22Rv1 (cell line): ENCODE data around the gene ARHGAP26.

Source experiments
- CTCF ChIP-seq: fragments of 450-650 bp; IDR thresholded peaks from 2 replicates; pipeline ENCODE4 v1.5.1; 2017; ENCODE audit warnings: mild to moderate bottlenecking
- ZFX ChIP-seq: fragments of 450-650 bp; IDR thresholded peaks from 2 replicates; pipeline ENCODE4 v1.6.1; 2017; ENCODE audit warnings: antibody characterized with exemption, borderline replicate concordance

GRCh38 chr5:142984525-142984924, 214.3 kb downstream of the ARHGAP26 start:
- TF ChIP-seq CTCF (no peak), ZFX (no peak)
